SK-N-MC (cell line): ENCODE results near the gene INSYN1.

Experiments used
- EZH2 ChIP-seq: fragments of 200-600 bp; sonication (generic); IDR thresholded peaks from one replicate; pipeline ENCODE4 v1.6.1; 2017; ENCODE audit warnings: antibody characterized with exemption
- POLR2AphosphoS5 ChIP-seq: IDR thresholded peaks from 2 replicates; pipeline ENCODE4 v1.6.1; 2012; ENCODE audit warnings: mild to moderate bottlenecking, low read depth, low read length, borderline replicate concordance

DNA sequence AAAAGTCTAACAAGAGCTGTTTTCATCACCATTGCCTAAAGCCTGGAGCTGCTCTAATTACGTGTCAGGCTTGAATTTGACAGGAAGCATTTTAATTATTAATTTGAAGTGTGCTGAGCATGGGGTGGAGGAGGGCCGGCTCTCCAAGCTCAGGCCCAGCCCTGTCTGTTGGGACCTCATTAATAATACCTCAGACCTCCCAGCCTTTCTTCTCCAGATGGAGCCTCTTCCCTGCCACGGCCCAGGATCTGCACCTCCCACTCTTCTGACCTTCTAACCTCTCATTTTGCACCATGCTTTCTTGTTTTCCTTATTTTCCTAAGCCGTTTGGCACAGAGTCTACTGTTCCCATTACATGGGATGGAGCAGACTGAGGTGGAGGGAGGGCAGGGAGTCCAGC is 30.0 kb downstream of the INSYN1 start:
- no peak for TF ChIP-seq POLR2AphosphoS5
- TF ChIP-seq EZH2 = no peak
